Neural cell (in vitro differentiated cells): ENCODE data around the gene STH. TPM values are rescaled to one million over a fixed set of nuclear protein-coding genes. Genes with fewer than 3 reads are reported as not detected.

Source experiments
- H2AFZ ChIP-seq: fragments of 200-600, 300-800 bp; sonication (generic), shearing (Covaris generic); 2 replicates; pipeline ENCODE4 v1.6.0; 2014; ENCODE audit warnings: low read depth, mild to moderate bottlenecking, antibody characterized with exemption, low read length, moderate library complexity
- H3F3A ChIP-seq: fragments of 200-600 bp; shearing (Covaris generic); 2 replicates; pipeline ENCODE4 v1.6.1; 2016; ENCODE audit warnings: mild to moderate bottlenecking, moderate library complexity, mixed read lengths, antibody characterized with exemption, low read length; ENCODE audit not compliant: insufficient read depth, poor library complexity, severe bottlenecking
- H3K27ac ChIP-seq: fragments of 200-600, 300-800 bp; sonication (generic), shearing (Covaris generic); 2 replicates; pipeline ENCODE4 v1.5.1; 2014; ENCODE audit warnings: mild to moderate bottlenecking, low read length, moderate library complexity
- H3K27me3 ChIP-seq: fragments of 300-800, 200-600 bp; sonication (generic), shearing (Covaris generic); 2 replicates; pipeline ENCODE4 v1.6.0; 2014; ENCODE audit warnings: mild to moderate bottlenecking, low read depth, low read length, moderate library complexity; ENCODE audit not compliant: insufficient read depth
- H3K36me3 ChIP-seq: fragments of 300-800, 200-600 bp; sonication (generic), shearing (Covaris generic); 2 replicates; pipeline ENCODE4 v1.5.1; 2014; ENCODE audit warnings: mild to moderate bottlenecking, antibody characterized with exemption, low read length, moderate library complexity; ENCODE audit not compliant: insufficient read depth
- H3K4me2 ChIP-seq: fragments of 300-800, 200-600 bp; sonication (generic), shearing (Covaris generic); 2 replicates; pipeline ENCODE4 v1.6.0; 2014; ENCODE audit warnings: mild to moderate bottlenecking, low read length
- H3K4me3 ChIP-seq: fragments of 300-800, 200-600 bp; sonication (generic), shearing (Covaris generic); 2 replicates; pipeline ENCODE4 v1.5.1; 2014; ENCODE audit warnings: mild to moderate bottlenecking, low read length, moderate library complexity
- H3K79me2 ChIP-seq: fragments of 200-600 bp; shearing (Covaris generic); replicated peaks from 2 replicates; pipeline ENCODE4 v1.6.0; 2014; ENCODE audit warnings: mild to moderate bottlenecking, low read length, moderate library complexity; ENCODE audit not compliant: insufficient read depth
- H3K9ac ChIP-seq: fragments of 300-800, 200-600 bp; sonication (generic), shearing (Covaris generic); 2 replicates; pipeline ENCODE4 v1.6.1; 2016; ENCODE audit warnings: mild to moderate bottlenecking, low read length, mixed read lengths
- H3K9me2 ChIP-seq: fragments of 200-600 bp; shearing (Covaris generic); 2 replicates; pipeline ENCODE4 v1.6.1; 2016; ENCODE audit warnings: mild to moderate bottlenecking, low read length, mixed read lengths; ENCODE audit not compliant: insufficient read depth
- H3K9me3 ChIP-seq: fragments of 200-600, 300-800 bp; sonication (generic), shearing (Covaris generic); 2 replicates; pipeline ENCODE4 v1.6.1; 2016; ENCODE audit warnings: mild to moderate bottlenecking, mixed run types, low read length, moderate library complexity, mixed read lengths
- H4K20me1 ChIP-seq: fragments of 200-600 bp; shearing (Covaris generic); 2 replicates; pipeline ENCODE4 v1.6.1; 2016; ENCODE audit warnings: mild to moderate bottlenecking, mixed run types; ENCODE audit not compliant: insufficient read depth
- EP300 ChIP-seq: fragments of 450-650 bp; conservative IDR thresholded peaks from 2 replicates; pipeline ENCODE4 v1.6.1; 2014; ENCODE audit warnings: antibody characterized with exemption, mild to moderate bottlenecking, moderate library complexity; ENCODE audit not compliant: poor library complexity, severe bottlenecking
- EZH2 ChIP-seq: fragments of 200-600, 300-800 bp; shearing (Covaris generic), sonication (generic); IDR thresholded peaks from 2 replicates; pipeline ENCODE4 v1.6.1; 2014; ENCODE audit warnings: antibody characterized with exemption, low read length, borderline replicate concordance, mild to moderate bottlenecking; ENCODE audit not compliant: insufficient read depth, poor library complexity, severe bottlenecking
- MXI1 ChIP-seq: fragments of 450-650 bp; conservative IDR thresholded peaks from 2 replicates; pipeline ENCODE4 v1.6.1; 2014; ENCODE audit warnings: antibody characterized with exemption, mild to moderate bottlenecking; ENCODE audit not compliant: poor library complexity, severe bottlenecking
- POLR2AphosphoS5 ChIP-seq: IDR thresholded peaks from 2 replicates; pipeline ENCODE4 v1.6.1; 2012
- RAD21 ChIP-seq: fragments of 450-650 bp; conservative IDR thresholded peaks from 2 replicates; pipeline ENCODE4 v1.6.1; 2014; ENCODE audit warnings: antibody characterized with exemption, mild to moderate bottlenecking, moderate library complexity
- REST ChIP-seq: IDR thresholded peaks from 2 replicates; pipeline ENCODE4 v1.6.1; 2012; ENCODE audit warnings: borderline replicate concordance
- SMC3 ChIP-seq: fragments of 450-650 bp; conservative IDR thresholded peaks from 2 replicates; pipeline ENCODE4 v1.6.1; 2014; ENCODE audit warnings: antibody characterized with exemption, mild to moderate bottlenecking, moderate library complexity; ENCODE audit not compliant: poor library complexity
- TAF1 ChIP-seq: IDR thresholded peaks from 2 replicates; pipeline ENCODE4 v1.6.1; 2012; ENCODE audit warnings: low read depth
- polyA plus RNA-seq: library from polyadenylated mRNA; depleted of rRNA; stranded (reverse); fragments of >200 nt; gene quantifications from 2 replicates; pipeline ENCODE4 v1.2.3, GENCODE V29; 2014
- TF ChIP-seq, protein P1 (sequence below): fragments of 450-650 bp; IDR thresholded peaks from 2 replicates; pipeline ENCODE4 v1.5.1; 2014; ENCODE audit warnings: antibody characterized with exemption, mild to moderate bottlenecking, moderate library complexity; ENCODE audit not compliant: poor library complexity, severe bottlenecking

The STH gene
- polyA plus RNA-seq, 1 donor from 2014 or later: not detected

DNA sequence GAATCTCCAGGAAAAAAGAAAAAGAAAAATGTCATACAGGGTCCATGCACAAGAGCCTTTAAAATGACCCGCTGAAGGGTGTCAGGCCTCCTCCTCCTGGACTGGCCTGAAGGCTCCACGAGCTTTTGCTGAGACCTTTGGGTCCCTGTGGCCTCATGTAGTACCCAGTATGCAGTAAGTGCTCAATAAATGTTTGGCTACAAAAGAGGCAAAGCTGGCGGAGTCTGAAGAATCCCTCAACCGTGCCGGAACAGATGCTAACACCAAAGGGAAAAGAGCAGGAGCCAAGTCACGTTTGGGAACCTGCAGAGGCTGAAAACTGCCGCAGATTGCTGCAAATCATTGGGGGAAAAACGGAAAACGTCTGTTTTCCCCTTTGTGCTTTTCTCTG, 845 bp downstream of the STH start:
- Histone ChIP-seq H3K4me3 (no peak overlapping the region), H3K27ac (no peak overlapping the region), H3K4me2 (no peak overlapping the region), H4K20me1 (no peaks in the 10 kb centered on the region), H3K9ac (no peak overlapping the region), H3K27me3 (no peaks in the 10 kb centered on the region), H3K79me2 (no peaks in the 10 kb centered on the region), H3K9me2 (no peaks in the 10 kb centered on the region), H3F3A (no peaks in the 10 kb centered on the region), H3K9me3 (no peaks in the 10 kb centered on the region), H2AFZ (no peak overlapping the region), H3K36me3 (no peaks in the 10 kb centered on the region)
- TF ChIP-seq RAD21 (no peak), REST (no peak), SMC3 (no peak), MXI1 (no peak), TAF1 (no peak), EZH2 (no peak), EP300 (no peak), POLR2AphosphoS5 (no peak)
- TF ChIP-seq, protein P1, sequence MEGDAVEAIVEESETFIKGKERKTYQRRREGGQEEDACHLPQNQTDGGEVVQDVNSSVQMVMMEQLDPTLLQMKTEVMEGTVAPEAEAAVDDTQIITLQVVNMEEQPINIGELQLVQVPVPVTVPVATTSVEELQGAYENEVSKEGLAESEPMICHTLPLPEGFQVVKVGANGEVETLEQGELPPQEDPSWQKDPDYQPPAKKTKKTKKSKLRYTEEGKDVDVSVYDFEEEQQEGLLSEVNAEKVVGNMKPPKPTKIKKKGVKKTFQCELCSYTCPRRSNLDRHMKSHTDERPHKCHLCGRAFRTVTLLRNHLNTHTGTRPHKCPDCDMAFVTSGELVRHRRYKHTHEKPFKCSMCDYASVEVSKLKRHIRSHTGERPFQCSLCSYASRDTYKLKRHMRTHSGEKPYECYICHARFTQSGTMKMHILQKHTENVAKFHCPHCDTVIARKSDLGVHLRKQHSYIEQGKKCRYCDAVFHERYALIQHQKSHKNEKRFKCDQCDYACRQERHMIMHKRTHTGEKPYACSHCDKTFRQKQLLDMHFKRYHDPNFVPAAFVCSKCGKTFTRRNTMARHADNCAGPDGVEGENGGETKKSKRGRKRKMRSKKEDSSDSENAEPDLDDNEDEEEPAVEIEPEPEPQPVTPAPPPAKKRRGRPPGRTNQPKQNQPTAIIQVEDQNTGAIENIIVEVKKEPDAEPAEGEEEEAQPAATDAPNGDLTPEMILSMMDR: no peak

- Histone ChIP-seq H3K27ac (no peak overlapping the region), H3F3A (no peaks in the 10 kb centered on the region), H3K4me2 (no peak overlapping the region), H4K20me1 (no peaks in the 10 kb centered on the region), H3K4me3 (no peak overlapping the region), H3K79me2 (no peaks in the 10 kb centered on the region), H3K9me3 (no peaks in the 10 kb centered on the region), H2AFZ (no peak overlapping the region), H3K36me3 (peaks cover under 1% of the 10 kb centered on the region), H3K27me3 (no peaks in the 10 kb centered on the region), H3K9ac (no peak overlapping the region), H3K9me2 (no peaks in the 10 kb centered on the region)
- TF ChIP-seq REST: no peak
- no peak for TF ChIP-seq MXI1
- no peak for TF ChIP-seq RAD21
- TF ChIP-seq, protein P1: no peak
- no peak for TF ChIP-seq EP300
- no peak for TF ChIP-seq TAF1
- TF ChIP-seq SMC3: no peak
- no peak for TF ChIP-seq POLR2AphosphoS5
- TF ChIP-seq EZH2: no peak
These were observed 1.2 kb downstream of the STH start for GRCh38 chr17:46000292-46000691.
